Measurements from ENCODE around the gene ANKRD18A. TPM values are rescaled to one million over a fixed set of nuclear protein-coding genes. Genes with fewer than 3 reads are reported as not detected.

The ANKRD18A gene
- total RNA-seq: 0.06 and 0.13 TPM in 2 replicates

DNA sequence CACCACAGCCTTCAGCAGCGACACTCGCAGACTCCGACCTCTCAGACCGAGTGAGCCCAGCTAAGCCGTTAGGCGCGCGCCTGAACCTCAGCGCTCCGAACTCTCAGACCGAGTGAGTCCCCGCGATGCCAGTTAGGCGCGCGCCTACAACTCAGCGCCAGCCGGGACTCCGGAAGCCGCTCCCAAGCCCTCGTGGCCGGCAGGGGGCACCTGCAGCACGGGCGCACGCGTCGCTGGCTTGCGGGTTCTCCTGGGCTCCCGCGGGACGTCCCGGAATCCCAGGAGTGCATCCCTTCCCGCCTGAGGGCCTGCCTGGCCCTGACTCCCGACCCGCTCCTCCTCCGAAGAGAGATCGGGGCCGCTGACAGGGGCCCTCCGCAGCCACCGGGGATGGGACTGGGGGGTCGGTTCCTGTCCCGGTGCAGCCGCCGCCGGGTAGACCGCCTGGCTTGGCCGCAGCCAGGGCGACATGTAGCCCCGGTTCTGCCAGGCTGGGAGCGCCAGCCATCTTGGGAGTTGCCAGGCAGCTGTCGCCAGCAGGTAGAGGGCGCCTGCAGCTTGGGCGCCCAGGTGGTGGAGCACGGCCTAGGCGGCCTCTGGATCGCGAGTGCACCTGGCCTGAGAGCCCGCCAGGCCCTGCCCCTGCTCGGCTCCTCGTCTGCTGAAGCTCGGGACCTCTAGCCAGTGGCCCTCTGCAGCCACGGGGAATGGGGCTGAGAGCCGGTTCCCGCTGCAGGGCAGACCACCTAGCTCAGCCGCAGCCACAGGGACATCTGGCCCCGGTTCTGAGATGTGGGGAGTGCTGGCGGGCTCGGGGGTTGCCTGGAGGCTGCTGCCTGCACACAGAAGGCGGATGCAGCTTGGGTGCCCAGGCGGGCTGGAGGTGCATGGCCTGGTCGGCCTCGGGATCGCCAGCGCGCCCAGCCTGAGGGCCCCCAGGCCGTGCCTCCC, at the start of gene ANKRD18A:
ANKRD18A (minus strand) TSS at position 114 of the 951 bp plus-strand sequence. CDS start 311 bp downstream, outside the sequence.

Other genes with a start within 250 kb of the ANKRD18A start
- gene ALDH1B1, start 227.9 kb downstream of the ANKRD18A start, total RNA-seq: 6.8 and 9.9 TPM in 2 replicates
- not detected in 2 replicates for gene IGFBPL1, start 196.1 kb downstream of the ANKRD18A start, total RNA-seq
- gene FAM240B, start 99.5 kb upstream of the ANKRD18A start, total RNA-seq: not detected in 2 replicates